Sigmoid colon (tissue), 4 donors: ENCODE data around the gene LUZP1.
A peak's percentile ranks its signal among the peaks of the same experiment; 100 is the strongest.

ENCODE experiments used
- EP300 ChIP-seq, 4 donors: sonication (generic); formaldehyde crosslinking; IDR thresholded peaks; one replicate each; pipeline ENCODE4 v1.6.1; 2017; ENCODE audit warnings: antibody characterized with exemption in 4 of 4
- POLR2A ChIP-seq, 2 donors: fragments of 450-650 bp; IDR thresholded peaks; one replicate each; pipeline ENCODE4 v1.6.1; 2016; ENCODE audit warnings: antibody characterized with exemption in 2 of 2, mild to moderate bottlenecking in 2 of 2, moderate library complexity in 2 of 2
- POLR2AphosphoS5 ChIP-seq, 4 donors: sonication (generic); formaldehyde crosslinking; IDR thresholded peaks; one replicate each; pipeline ENCODE4 v1.6.1; 2017; ENCODE audit warnings: antibody characterized with exemption in 4 of 4
- TF ChIP-seq, protein P1 (sequence below), 4 experiments: fragments of 450-650 bp in 3 of 4; fragments of 200-600 bp in 1 of 4; IDR thresholded peaks; one replicate each; pipeline ENCODE4 v1.5.1; 2016 to 2019; ENCODE audit warnings: antibody characterized with exemption in 4 of 4, mild to moderate bottlenecking in 3 of 4, moderate library complexity in 2 of 4

DNA sequence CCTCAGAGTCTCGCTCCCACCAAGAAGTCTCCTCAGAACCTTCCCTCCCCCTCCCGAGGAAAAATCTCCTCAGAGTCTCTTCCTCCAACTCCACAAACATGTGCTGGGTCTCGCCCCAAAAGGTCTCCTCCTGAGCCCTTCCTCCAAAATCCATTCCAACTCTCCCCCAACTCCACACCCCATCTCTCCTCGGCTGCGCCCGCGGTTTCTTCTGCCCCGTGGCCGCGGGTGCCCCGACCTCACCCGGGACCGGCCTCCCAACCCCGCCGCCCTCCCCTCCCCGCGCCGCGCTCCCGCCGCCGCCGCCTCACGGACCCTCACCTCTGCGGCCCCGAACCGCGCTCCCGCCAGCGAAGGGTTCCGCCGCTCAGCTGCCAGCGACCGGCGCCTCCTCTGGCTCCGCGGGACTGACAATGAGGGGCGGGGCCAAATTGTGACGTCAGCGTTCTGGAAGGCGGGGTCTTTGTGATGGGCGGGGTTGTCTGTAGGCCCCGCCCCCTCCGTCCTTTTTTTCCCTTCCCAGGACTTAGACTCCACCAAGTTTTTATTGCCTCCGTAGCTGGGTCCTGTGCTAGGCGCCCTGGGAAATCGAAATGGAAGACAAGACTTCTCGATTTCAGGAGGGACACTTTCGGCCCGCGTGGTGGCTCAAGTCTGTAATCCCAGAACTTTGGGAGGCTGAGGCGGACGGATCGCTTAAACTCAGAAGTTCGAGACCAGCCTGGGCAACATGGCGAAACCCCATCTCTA, at the start of gene LUZP1:
- TF ChIP-seq, protein P1, sequence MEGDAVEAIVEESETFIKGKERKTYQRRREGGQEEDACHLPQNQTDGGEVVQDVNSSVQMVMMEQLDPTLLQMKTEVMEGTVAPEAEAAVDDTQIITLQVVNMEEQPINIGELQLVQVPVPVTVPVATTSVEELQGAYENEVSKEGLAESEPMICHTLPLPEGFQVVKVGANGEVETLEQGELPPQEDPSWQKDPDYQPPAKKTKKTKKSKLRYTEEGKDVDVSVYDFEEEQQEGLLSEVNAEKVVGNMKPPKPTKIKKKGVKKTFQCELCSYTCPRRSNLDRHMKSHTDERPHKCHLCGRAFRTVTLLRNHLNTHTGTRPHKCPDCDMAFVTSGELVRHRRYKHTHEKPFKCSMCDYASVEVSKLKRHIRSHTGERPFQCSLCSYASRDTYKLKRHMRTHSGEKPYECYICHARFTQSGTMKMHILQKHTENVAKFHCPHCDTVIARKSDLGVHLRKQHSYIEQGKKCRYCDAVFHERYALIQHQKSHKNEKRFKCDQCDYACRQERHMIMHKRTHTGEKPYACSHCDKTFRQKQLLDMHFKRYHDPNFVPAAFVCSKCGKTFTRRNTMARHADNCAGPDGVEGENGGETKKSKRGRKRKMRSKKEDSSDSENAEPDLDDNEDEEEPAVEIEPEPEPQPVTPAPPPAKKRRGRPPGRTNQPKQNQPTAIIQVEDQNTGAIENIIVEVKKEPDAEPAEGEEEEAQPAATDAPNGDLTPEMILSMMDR (IDR thresholded peaks at IDR 0.05), result no peak
- TF ChIP-seq POLR2A (IDR thresholded peaks at IDR 0.05) (peak; percentile 85 to 92), POLR2AphosphoS5 (IDR thresholded peaks at IDR 0.05) (peak; percentile 99 to 100 (median 99)), EP300 (IDR thresholded peaks at IDR 0.05) (no peak)
